B cell (primary cell): ENCODE measurements around the gene VWA1.

Experiments
- CTCF ChIP-seq: fragments of 200-600 bp; IDR thresholded peaks from one replicate; pipeline ENCODE4 v1.8.0; 2022; ENCODE audit warnings: antibody characterized with exemption, mild to moderate bottlenecking
- EZH2 ChIP-seq: IDR thresholded peaks from 2 replicates; pipeline ENCODE4 v1.6.1; 2012; ENCODE audit warnings: borderline replicate concordance, low read depth, mild to moderate bottlenecking, moderate library complexity, low read length; ENCODE audit not compliant: insufficient read depth, poor library complexity, severe bottlenecking

DNA sequence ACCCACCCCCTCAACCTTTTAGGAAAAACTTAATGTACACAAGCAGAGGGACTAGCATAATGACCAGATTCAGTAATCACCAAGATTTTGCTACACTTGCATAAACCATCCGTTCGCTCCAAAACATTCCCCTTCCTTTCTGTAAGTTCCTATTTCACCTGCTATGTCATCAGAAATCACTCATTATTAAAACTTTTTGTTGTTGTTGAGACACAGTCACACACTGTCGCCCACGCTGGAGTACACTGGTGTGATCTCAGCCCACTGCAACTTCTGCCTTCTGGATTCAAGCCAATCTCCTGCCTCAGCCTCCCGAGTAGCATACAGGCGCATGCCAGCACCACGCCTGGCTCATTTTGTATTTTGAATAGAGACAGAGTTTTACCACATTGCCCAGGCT lies 31.8 kb upstream of the VWA1 start:
- TF ChIP-seq EZH2 = no peak
- TF ChIP-seq CTCF = no peak
